ENCODE data around the gene RBM20.
"Not testable (repeated sequence)": the region's sequence is repeated elsewhere in the genome, so short reads cannot be mapped to it uniquely, and the experiment has no call there.

The RBM20 gene

DNA sequence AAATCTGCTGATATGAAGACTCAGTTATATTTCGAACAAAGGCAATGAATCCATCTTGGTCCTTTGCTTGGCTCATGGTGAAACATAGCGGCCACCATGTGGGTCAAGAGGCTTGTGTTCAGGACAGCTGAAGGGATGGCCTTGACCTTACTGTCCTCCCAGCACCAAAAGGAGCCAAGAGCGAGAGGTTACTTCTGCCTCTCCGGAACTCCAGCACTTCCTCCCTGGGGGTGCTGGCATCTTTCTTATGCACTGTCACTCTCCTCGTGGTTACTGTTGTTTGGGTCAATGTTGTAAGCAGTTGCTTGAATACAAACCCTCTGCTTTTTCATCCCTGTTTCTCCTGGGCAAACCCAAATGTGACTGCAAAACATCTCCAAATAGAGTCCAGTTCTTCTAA lies 100.6 kb downstream of the RBM20 start:
- no peak for DNase-seq

DNA sequence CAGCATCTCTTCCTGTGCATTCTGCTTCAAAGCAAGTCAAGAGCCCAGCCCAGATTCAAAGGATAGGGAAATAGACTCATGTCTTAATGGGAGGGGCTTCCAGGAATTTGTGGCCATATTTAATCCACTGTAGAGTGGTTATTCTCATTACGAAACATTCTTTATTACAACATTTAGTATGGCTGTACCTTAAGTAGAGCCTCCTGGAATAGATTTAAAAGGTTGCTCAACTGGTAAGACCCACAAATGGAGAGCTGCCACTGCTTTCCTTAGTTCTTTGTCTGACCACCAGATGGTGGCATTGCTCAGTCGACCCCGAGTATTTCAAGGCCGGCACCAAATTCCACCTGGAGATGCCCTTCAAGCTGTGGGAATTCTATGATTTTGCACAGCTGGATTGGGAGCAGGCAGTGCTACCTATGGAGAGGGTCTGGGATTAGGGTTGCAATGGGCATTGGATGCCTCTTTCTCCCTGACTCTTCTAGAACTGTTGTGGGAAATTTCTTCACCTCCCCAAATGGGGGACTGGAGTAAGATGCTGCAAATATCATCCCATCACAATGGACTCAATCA lies 102.2 kb downstream of the RBM20 start:
- peak; percentile 59 for DNase-seq

DNA sequence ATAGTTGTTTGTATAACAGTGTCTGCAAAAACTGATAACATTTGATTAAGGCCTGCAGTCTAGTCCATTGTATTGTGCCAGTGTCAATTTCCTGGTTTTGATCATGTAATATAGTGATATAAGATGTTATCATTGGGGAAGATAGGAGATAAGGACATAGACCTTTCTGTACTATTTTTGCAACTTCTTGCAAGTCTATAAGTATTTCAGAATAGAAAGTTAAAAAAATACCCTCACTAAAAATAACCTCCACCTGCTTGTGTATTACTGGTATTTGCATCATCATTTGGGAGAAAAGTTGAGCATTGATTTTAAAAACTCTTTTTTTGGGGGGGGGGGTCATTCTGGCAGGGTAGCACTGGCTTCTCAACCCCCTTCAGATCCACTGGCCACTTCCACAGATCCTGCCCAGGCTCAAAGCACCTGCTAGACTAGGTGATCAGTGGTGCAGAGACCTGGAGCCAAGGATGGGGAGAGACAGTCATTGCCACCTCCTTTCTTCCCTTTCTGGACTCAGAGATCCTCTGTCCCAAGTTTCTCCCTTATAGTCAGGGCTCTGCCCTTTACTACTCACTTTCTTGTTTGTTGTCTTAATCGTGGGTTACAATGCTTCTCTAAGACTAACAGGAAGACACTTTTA lies 103.0 kb downstream of the RBM20 start:
- no peak for DNase-seq

DNA sequence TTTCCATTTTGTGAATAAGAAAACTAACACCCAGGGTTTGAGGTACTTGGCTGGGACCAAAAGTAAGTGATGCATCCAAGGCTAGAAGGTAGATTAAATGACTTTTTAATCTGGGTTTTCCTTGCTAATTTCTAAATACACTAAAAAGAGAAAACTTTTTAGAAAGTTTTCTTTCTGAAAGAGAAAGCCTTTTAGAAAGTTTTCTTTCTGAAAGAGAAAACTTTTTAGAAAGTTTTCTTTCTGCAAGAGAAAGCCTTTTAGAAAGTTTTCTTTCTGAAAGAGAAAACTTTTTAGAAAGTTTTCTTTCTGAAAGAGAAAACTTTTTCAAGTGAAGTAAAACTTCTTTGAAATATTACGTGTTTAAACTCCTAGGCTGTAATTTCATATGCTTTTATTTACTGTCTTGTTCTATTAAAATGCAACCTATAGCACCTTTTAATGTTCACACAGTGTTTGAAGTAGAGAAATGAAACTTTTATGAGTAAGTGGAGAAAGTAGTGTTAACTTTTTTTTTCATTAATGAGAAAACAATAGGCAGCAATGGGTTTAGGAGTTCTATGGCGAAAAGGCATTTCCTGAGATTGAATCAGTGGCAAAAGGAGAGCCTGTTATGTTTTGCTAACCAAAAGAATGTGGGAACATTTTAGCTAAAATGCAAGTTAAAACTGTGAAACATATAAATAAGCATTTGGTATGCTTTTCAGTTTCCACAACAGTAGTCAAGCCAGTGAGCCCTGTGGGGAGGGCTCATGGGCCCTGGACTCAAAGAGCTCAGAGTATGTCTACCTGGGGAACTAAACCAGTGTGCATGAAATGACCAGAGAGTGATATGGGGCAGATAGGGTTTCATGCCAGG lies 103.7 kb downstream of the RBM20 start:
- DNase-seq: no peak

DNA sequence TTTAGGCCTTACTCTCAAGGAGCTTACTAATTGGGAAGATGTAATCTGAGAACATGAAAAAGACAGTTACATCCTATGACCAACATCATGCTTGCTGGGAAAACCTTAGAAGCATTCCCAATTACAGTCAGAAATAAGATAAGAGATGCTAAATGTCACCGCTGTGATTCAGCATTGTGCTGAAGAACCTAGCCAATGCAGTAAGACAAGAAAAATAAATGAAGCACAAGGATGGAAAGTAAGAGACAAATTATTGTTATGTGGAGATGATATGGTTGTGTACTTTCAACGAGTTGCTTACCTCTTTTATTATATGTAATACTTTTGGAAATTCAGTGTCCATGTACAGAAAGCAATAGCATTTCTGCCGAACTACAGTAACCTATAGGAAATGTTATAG lies 104.8 kb downstream of the RBM20 start:
- DNase-seq: no peak

DNA sequence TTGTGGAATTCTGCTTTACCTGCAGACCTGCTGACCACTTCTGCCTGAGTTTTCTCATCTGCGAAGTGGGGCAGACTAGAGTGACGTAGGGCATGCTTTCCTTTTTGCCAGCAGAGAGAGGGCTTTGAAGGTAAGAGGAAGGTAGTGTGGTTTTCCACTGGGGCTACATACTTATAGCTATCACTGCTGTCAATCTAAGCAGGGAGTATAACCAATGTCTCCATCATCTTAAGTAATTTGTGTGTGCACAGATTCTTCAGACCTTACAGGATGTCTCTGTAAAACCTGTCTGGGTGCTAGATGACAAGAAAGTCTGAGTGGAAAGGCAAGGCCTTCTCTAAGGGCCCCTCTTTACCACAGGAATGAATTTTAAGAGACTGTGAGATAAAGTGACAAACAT lies 106.8 kb downstream of the RBM20 start:
- no peak for DNase-seq

DNA sequence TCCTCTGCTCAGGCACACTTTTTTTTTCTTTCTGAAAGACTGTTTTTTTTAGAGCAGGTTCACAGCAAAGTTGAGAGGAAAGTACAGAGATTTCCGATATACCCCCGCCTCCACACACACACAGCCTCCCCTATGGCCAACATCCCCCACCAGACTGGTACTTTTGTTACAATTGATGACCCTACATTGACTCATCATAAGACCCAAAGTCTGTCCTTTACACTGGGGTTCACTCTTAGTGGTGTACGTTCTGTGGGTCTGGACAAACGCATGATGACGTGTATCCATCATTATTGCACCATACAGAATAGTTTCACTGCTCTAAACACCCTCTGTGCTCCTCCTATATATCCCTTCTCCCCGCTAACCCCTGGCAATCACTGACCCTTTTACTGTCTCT lies 107.7 kb downstream of the RBM20 start:
- no peak for DNase-seq

DNA sequence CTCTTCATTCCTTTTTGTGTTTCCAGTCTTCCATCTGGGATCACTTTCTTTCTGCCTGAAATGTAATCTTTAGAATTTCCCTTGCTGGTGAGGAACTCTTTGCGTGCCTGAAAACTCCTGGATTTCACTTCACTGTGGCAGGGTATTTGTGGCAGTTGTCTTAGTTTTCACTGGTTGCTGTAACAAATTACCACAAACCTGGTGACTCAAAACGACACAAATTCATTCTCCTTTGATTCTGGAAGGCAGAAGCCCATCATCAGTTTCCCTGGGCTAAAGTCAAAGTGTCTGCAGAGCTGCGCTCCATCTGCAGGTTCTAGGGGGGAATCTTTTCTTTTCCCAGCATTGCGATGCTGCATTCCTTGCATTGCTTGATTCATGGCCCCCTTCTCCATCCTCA lies 109.3 kb downstream of the RBM20 start:
- peak; percentile 40 for DNase-seq

DNA sequence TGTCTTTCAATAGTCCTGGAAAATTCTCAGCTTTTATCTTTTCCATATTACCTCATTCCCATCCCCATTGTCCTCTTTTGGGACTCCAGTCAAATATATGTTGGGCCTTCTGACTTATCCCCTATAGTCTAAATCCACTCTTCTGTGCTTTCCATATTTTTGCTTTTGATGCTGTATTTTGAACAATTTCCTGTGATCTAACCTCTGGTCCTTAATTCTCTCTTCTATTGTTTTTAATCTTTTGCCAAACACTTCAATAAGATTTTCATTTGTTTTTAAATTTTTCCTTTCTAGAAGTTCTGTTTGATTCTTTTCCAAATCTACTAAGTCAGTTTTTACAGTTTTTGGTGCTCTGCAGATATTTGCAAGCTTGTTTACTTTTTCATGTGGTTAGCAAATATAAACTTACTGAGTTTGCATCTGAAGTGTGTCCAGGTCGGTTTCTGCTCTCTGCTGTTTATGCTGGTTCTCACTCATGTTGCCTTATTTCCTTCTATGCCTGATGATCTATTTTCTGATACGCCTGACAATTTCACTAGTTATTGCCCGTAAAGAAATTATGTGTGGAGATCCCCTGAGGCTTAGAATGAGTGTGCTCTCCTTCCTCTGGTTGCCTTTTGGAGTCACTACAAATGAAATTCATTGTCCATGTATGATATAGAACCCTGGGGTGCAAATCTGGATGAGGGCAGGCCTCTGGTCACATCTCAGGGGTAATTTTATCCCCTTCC lies 110.4 kb downstream of the RBM20 start:
- peak; percentile 39 for DNase-seq

DNA sequence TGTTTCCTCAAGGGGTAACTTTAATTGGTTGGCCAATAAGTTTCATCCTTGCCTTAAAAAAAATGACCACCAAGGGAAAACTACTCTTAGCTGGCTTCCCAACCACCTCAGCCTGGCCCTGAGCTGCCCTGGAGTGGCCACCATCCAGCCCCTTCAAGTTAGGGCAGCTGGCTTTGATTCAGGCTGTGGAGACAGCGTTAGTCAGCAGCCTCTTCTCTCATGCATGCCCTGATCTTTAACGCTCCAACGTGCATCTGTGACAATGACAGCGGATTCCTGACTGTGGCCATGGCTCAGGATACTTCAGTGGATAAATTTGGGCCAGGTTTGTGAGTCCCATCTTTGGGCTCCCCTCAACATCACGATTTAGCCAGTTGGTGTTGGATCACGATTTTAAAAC lies 111.6 kb downstream of the RBM20 start:
- no peak for DNase-seq

DNA sequence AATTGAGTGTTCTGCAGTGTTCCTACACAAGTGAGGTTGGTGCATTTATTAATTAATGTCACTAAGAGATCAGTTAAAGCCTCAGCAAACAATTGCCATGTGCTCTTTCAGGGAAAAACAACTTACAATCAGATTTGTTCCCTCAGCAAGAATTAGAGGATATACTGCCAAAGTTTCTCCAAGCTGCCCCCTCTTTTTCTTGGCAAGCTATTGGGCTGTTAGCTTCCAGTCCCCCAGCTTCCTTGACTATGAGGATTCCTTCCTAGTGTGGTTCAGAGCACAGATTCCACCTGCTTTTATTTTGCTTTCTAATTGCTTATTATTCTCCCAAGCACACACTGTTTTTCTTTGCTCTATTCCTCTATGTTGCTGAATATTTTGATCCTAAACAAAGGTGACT lies 112.7 kb downstream of the RBM20 start:
- DNase-seq: no peak

DNA sequence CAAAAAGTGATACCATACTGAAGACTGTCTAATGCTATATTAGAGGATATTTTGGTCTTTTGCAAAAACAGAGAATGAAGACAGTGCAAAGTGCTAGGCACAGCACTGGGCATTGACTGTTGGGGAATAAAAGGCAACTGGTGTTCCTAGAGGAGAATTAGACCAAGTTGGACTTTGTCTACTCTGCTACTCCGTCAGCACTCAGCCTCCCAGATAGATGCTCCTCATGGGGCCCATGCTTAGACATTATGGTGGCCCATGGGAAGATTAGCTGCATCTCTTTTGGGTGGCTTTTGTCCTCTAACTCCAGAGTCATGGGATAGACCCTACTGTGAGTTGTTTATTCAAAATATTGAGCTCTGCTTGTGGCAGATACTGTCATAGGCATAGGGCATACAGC lies 113.5 kb downstream of the RBM20 start:
- no peak for DNase-seq

DNA sequence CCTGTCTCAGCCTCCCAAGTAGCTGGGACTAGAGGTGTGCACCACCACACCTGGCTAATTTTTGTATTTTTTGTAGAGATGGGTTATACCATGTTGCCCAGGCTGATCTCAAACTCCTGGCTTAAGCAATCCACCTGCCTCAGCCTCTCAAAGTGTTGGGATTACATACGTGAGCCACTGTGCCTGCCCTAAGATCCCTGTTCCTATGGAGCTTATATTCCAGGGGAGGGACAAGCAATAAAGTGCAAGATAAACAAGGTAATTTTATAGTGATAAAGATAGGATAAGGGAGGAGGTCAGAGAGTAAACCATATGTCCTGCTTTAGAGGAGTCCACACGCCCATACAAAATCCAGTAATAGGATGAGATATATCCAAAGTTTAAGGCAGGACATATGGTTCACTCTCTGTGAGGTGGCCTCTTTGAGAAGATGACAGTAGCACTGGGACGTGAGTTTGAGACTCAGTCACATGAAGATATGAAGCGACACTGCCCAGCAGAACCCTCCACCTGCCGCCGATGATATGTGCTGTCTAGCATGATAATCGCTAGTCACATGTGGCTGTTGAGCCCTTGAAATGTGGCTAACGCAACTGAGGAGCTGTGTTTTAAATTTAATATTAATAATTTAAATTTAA lies 114.1 kb downstream of the RBM20 start:
- no peak for DNase-seq

DNA sequence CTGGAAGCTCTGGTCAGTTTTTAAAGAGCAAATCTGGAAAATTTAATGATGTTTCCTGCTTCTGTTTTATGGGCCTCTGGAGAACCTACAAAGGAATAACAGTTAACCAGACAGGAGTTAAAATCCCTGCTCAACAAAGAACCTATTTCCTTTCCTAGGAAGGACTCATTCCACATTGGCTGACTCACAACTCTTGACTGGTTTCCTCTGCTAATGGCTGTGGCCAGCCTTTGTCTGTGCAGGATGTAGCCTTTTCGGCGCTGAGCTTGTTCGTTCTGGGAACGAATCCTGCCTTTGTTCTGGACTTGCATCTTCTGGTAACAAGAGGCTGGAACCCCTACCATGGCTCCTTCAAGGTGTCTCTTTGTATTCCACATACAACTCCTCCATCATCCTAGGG lies 114.8 kb downstream of the RBM20 start:
- DNase-seq: no peak

DNA sequence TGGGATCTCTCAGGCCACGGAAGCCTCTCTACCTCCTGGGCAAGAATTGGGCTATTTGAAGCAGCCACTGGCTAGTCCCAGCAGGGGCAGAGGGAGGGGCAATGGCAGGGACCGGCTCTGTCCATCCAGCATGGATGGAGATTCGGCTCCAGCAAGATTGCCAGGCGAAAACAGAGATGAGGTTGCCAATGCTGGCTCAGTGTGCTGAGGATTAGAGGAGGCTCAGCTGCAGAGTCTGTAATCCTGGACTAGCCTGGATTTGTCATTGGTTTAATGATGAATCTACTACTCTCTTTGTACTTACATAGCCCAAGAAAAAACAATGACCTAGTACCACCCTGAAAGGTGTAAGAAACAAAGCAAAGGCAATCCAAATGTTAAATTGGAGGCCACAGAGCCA lies 115.4 kb downstream of the RBM20 start:
- DNase-seq: no peak

DNA sequence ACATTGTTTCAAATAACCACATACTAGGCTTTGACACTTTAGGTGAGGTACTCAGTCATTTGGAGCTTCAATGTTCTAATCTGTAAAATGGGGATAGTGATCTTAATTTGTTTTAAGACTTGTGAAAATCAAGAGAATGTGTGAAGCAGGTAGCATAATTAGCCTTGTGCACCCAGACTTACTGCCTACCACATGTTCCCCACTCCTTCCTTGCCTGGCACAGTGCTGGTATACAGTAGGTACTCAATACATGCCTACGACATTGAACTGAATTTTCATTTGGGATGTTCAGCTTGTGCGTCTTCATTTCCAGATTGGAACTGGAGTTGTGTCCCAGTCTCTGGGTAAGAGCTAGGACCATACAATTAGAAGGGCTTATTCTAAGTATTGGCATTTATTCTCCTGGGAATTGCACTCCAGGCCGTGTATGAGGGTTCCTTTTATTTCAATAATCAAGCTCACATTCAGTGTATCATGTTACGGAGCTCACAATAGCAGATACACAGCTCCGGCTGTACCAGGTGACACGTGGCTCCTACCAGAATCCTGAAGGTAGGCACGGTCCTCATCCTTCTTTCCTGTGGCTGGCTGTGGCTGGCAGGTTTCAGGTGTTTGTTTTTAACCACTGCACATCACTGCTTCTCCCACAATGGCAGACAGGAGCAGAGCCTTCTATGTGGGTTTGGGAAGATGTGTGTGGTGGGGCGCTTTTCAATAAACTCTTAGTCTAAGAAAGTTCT lies 118.1 kb downstream of the RBM20 start:
- no peak for DNase-seq

DNA sequence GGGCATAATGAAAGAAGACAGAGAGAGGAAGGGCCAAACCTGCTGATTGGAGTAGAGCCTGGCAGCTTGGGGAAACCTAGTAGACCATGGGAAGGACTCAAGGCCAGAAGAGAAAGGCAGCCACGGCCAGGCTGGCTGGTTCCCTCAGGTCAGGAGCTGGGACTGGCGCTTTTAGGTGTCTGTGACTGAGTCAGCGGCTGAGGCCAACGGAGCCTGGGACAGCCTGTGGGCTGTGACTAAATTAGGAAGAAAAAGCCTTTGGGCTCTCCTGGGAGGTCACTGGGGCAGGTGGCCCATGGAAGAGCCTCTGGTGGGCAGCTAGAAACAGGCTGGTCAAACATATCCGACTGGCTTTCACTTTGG lies 118.7 kb downstream of the RBM20 start:
- DNase-seq: no peak

DNA sequence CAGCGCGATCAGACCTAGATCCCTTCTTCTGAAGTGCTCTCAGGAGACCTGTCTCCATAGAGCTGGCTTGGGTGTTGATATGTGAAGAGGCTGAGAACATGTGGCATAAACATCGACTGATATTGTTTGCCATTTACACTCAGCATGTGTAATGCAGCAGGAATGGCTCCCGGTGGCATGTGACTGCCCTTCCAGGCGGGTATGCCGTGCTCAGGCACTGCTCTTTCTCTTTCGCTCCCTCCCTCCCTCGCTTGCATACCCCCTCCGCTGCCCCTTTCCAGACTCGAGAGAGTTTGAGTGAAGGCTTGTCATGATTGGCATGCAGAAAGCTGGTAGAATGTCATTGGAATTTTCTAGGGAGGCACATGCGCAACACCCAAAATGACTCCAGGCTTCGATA lies 120.2 kb downstream of the RBM20 start:
- no peak for DNase-seq

DNA sequence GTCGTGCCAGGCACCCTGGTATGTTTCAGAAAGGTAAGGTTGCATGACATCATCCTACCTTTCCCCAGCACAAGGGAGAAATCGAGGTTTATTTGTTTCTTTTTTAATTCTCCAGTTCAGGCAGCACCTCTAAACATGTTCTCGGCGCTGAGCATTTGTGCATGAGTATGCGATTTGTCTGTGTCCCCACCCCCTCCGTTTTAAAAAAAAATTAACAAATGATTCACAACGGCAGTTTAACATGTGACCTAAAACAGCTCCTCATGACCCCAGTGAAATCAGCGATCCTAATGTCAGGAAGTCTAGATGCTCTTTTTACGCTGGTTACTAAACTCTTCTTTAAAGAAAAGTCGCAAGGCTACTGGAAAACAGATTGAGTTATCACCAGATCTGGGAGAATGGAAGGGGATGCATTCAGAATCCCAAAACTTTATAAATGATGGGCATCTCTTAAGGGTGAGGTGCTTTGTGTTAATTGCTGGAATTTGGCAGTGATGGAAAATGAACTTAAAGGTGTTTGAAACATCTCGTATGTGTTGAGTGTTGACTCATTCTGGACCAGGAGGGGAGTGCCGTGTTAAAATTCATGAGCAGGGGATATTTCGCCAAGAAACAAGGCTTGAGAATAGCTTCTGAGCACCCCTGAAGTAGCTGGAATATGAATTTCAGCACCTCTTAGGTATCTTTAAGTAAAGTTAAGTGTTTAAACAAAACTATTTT lies 120.8 kb downstream of the RBM20 start:
- DNase-seq: no peak

DNA sequence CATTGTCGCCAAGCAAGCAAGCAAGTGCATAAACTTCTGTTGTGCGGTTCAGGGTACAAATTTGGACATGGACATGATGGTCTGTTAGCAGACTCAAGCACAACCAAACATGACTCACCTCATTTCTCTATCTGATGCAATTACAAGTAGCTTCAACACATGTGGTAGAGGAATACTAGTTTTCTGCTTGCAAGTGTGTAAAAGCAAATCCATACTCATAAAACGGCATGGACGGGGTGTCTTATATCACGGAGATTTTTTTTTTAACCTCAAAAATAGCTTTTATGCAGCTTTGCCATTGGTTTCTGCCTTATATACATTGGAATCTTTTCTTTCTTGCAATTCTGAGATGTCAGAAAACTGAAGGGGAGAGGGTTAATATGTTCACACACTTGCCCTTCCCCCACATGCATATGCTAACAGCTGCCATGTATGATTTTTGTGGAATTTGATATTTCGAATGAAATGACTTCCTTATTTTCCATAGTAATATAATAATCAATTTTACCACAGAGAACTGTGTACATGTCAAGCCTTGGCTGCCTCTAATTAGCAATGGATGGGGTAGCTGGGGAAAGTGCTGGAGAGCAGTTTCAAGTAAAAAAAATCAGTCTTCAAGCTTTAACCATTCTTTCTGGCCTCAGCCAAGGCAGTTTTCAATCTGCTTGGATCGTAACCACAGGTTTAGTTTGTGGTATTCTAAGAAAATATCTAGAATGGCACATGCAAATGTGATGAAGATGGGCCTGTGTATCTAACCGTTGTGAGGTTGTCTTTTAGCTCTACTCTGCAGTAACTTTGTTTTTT lies 121.6 kb downstream of the RBM20 start:
- peak; percentile 29 for DNase-seq

DNA sequence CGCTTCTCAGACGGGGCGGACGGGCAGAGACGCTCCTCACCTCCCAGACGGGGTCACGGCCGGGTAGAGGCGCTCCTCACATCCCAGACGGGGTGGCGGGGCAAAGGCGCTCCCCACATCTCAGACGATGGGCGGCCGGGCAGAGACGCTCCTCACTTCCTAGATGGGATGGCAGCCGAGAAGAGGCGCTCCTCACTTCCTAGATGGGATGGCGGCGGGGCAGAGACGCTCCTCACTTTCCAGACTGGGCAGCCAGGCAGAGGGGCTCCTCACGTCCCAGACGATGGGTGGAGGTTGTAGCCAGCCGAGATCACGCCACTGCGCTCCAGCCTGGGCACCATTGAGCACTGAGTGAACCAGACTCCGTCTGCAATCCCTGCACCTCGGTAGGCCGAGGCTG lies 123.5 kb downstream of the RBM20 start:
- not testable (repeated sequence) for DNase-seq

All from activated CD4-positive, alpha-beta T cell treated with anti-CD3 and anti-CD28 coated beads, Interleukin-2, amount 50 U/mL, for 16 hours (primary cell).